GM12801 (cell line): ENCODE measurements around the gene ADD3.

Source experiments
- CTCF ChIP-seq: IDR thresholded peaks from one replicate; pipeline ENCODE4 v1.5.1; 2011; ENCODE audit warnings: control low read depth; ENCODE audit not compliant: insufficient read length; ENCODE audit errors: extremely low read depth

Gene ADD3

DNA sequence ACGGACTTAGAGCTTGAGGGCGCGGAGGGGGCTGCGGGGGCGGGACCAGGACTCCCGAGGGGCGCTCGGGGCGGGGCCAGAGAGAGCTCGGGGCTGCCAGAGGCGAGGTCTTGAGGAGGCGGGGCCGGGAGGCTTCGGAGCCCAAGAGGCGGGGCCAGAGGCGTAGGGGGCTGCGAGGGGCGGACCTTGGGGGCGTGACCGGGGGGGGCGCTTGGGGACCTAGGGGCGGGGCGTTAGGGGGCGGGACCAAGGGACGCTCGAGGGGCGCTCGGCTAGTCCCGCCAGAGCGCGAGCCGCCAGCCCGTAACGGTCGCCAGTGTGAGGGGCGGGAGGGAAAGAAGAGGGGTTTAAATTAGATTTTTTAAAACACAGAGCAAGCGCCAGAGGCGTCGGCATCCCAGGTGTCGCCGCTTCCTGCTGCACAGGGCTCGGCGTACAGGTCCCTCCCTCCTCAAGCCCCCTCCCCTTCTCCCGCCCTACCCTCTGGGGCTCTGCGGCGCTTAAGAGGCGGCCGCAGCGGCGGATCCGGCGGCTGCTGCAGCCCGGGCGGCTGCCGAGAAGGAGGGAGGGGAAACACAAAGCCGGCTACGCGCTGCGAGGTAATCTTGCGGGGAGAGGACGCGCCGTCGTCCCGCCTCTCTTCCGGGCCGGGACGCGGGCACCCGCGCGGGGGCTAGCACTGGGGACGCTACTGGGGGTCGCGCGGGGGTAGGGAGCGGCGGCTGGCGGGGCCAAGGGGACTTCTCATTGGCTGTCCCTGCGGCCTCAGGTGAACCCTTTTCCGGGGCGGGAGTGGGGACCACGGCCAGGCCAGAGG is at the start of gene ADD3:
Gene ADD3, plus strand, starts transcription at position 284 of the 817 bp plus-strand sequence. CDS start 92,670 bp downstream, outside the sequence.
- no peak for TF ChIP-seq CTCF

DNA sequence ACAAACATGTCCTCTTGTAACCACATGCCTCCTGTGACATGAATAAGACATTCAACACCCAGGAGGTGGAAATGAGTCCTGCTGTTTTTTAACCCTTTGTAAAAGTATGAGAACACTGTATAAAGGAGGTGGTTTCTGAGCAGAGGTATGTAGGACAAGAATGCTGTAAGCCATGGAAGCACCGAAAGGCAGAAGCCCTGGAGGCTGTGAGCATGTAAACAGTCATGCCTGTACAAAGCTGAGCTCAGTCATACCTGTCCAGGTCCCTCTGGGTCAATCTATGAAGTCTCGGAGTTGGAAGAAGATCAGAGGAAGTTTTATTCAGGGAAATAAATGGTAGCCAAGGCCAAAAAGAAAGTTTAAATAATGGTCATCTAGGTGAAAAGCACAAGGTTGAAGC is 49.7 kb upstream of the ADD3 start:
- no peak for TF ChIP-seq CTCF

DNA sequence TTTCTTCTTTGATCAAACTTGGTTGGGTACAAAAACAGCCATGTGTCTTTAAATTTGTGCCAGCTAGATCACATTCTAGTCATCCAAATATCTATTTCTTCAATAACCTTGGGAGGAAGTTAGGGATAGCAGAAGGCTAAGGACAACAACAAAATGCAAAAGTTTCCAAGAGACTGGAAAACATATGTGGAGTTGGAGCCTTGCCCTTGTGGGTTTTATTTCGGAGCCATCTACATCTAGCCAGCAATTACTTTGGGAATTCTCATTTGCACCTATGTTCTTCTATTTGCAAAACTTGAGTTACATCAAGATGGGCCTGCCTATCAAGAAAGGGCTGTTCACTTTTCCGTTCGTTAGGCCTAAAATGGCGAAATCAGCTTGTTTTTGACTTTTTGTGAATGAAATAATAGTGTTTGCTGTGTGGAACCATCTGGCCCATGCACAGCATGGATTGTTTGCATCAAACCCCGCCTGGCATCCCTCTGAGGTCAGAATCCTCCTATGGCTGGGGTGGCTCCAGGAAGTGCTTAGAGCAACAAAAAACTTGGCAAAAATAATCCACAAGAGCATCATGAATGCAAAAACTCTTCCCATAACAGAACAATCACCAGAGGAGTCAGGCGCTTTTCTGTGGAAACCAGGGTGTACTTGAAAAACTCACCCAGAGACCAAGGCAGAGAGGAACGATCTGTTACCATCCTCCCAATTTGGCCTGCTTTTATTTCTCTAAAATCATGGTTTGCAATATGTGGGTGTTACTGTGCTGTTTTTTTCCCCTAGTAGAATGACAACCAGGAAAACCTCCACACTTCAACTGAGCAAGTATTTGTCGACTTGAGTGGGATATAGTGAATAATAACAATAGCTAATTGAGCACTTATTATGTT is 48.3 kb upstream of the ADD3 start:
- no peak for TF ChIP-seq CTCF

GRCh38 chr10:109960682-109961081 is 47.1 kb upstream of the ADD3 start:
- TF ChIP-seq CTCF = no peak

DNA sequence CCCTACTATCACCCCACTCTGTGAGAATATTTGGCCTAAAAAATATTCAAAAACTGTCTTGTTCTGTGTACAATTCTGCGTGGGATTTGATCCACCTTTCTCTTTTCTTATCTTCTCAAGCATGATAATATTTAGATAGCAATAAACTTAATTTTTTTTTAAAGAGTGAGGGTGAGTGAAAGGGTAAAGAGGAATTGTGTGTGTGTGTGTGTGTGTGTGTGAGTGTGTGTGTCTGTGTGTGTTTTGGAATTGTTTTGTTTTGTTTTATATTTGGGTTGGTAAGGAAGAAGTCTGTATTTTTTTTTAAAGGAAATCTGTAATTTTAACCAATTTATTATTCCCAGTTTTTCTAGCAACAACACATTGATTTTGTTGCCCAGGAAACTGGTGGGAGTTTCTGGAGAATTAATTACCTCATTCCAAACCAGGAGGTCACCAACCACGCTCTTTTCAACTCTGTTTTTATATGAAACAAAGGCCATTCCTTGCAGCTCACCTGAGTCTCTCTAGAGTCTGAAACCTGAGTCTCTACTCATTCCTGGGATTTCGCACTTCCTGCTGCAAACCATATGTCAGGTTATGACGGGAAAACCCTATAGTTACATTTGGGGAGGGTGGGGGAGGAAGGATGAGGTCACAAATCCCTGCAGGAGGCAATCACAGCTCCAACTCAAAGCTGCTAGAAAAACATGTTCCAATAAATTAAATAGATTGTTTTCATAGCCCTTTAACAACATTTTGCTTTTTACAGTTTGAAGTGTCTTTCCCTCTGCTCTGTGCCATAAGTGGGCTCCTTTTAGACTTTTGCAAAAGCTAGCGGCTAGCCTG is 46.4 kb upstream of the ADD3 start:
- no peak for TF ChIP-seq CTCF

GRCh38 chr10:109962247-109962646 is 45.5 kb upstream of the ADD3 start:
- TF ChIP-seq CTCF = no peak

GRCh38 chr10:109963439-109963838 is 44.3 kb upstream of the ADD3 start:
- no peak for TF ChIP-seq CTCF
